Astrocyte of the cerebellum (primary cell): ENCODE data around the gene KIZ.

ENCODE experiments used
- DNase-seq: peaks from one replicate; pipeline ENCODE4 v3.0.0-alpha.2; 2011; ENCODE audit warnings: low read depth
- H3K4me3 ChIP-seq: 2 replicates; pipeline ENCODE4 v1.5.1; 2011; ENCODE audit warnings: mild to moderate bottlenecking, low read depth, low read length, moderate library complexity
- CTCF ChIP-seq: IDR thresholded peaks from 2 replicates; pipeline ENCODE4 v1.5.1; 2012; ENCODE audit warnings: low read length, low read depth, moderate library complexity, mild to moderate bottlenecking; ENCODE audit errors: missing control alignments
- in situ Hi-C: cut with HindIII; loops from 2 replicates; pipeline ENCODE4 v1.10.0; 2017; ENCODE audit warnings: low sequenced_read_pairs

The KIZ gene

GRCh38 chr20:21089391-21089790 lies 36.5 kb upstream of the KIZ start:
- no peak overlapping the region for H3K4me3 ChIP-seq
- TF ChIP-seq CTCF, result no peak
- DNase-seq, result no peak
- in situ Hi-C loops, result no loop called here

GRCh38 chr20:21090111-21090618 lies 35.7 kb upstream of the KIZ start:
- H3K4me3 ChIP-seq, result no peak overlapping the region
- TF ChIP-seq CTCF, result no peak
- in situ Hi-C loops, result no loop called here
- no peak for DNase-seq

GRCh38 chr20:21090721-21091120 lies 35.2 kb upstream of the KIZ start:
- H3K4me3 ChIP-seq, result no peak overlapping the region
- in situ Hi-C loops, result no loop called here
- TF ChIP-seq CTCF, result no peak
- no peak for DNase-seq

- in situ Hi-C loops, result no loop called here
- no peak for TF ChIP-seq CTCF
- no peak overlapping the region for H3K4me3 ChIP-seq
- DNase-seq, result no peak
These were observed 33.1 kb upstream of the KIZ start for GRCh38 chr20:21092806-21093205.

- no peak for DNase-seq
These were observed 29.4 kb upstream of the KIZ start for GRCh38 chr20:21096321-21097043.

More at GRCh38 chr20:21096321-21097043, 29.4 kb upstream of the KIZ start:
- in situ Hi-C loops, result no loop called here
- TF ChIP-seq CTCF, result no peak
- no peak overlapping the region for H3K4me3 ChIP-seq
